ENCODE data around the gene DIO3. TPM values are rescaled to one million over a fixed set of nuclear protein-coding genes. Genes with fewer than 3 reads are reported as not detected.

DIO3 gene
- total and polyA plus RNA-seq, 8 donors, result 0.29 to 3.4 (median 1.5) TPM; not detected in 2

- H3K9me3 ChIP-seq, result peaks cover 0 to 16% (median 5%) of the 10 kb centered on the region in 4 donors
- TF ChIP-seq POLR2AphosphoS5 (IDR thresholded peaks at IDR 0.05), result no peak
- no peak for TF ChIP-seq CTCF (IDR thresholded peaks at IDR 0.05)
- no peaks in the 10 kb centered on the region for H3K36me3 ChIP-seq
- no peak overlapping the region for H3K27ac ChIP-seq
- peaks cover 0 to 11% (median 0%) of the 10 kb centered on the region in 4 donors for H3K4me1 ChIP-seq
- H3K27me3 ChIP-seq, result no peaks in the 10 kb centered on the region
- no peak overlapping the region for H3K4me3 ChIP-seq
- DNase-seq, result no peak
- WGBS, 5 donors, result 86 to 94% (median 89%) methylated on average over 2 to 5 of the region's 5 CpGs
- intact Hi-C loops (cut with DNase I; ENCODE audit: low total_unique reads), result no loop called here
Observed at GRCh38 chr14:101514136-101514535, 47.2 kb upstream of the DIO3 start.

- Histone ChIP-seq H3K27me3 (peaks cover 0 to 2% (median 0%) of the 10 kb centered on the region in 3 donors), H3K9me3 (peaks cover 0 to 16% (median 5%) of the 10 kb centered on the region in 4 donors), H3K27ac (no peak overlapping the region), H3K36me3 (no peaks in the 10 kb centered on the region), H3K4me3 (no peak overlapping the region), H3K4me1 (peaks cover 0 to 24% (median 0%) of the 10 kb centered on the region in 4 donors)
- intact Hi-C loops (cut with DNase I; ENCODE audit: low total_unique reads), result no loop called here
- no peak for DNase-seq
- 86 to 93% (median 92%) methylated on average over 6 to 9 of the region's 9 CpGs for WGBS, 5 donors
- TF ChIP-seq CTCF (IDR thresholded peaks at IDR 0.05), result no peak
- TF ChIP-seq POLR2AphosphoS5 (IDR thresholded peaks at IDR 0.05), result no peak
- TF ChIP-seq POLR2A (IDR thresholded peaks at IDR 0.05), result no peak
- no peak for TF ChIP-seq EP300 (IDR thresholded peaks at IDR 0.05)
Observed at GRCh38 chr14:101516401-101516800, 44.9 kb upstream of the DIO3 start.

- H3K27me3 ChIP-seq, result peaks cover 0 to 6% (median 0%) of the 10 kb centered on the region in 3 donors
- no peaks in the 10 kb centered on the region for H3K36me3 ChIP-seq
- peak overlapping the region; percentile 14 to 60 (median 41) for H3K27ac ChIP-seq
- DNase-seq, result no peak
- 69 to 74% (median 71%) methylated on average over 21 to 28 of the region's 28 CpGs for WGBS, 5 donors
- peaks cover 0 to 16% (median 5%) of the 10 kb centered on the region in 4 donors for H3K9me3 ChIP-seq
- TF ChIP-seq POLR2AphosphoS5 (IDR thresholded peaks at IDR 0.05), result peak in 1 of 3 donors; percentile 17
- no peak for TF ChIP-seq CTCF (IDR thresholded peaks at IDR 0.05)
- no peak for TF ChIP-seq EP300 (IDR thresholded peaks at IDR 0.05)
- intact Hi-C loops (cut with DNase I; ENCODE audit: low total_unique reads), result no loop called here
- H3K4me1 ChIP-seq, result peaks cover 0 to 24% (median 0%) of the 10 kb centered on the region in 4 donors
- no peak overlapping the region for H3K4me3 ChIP-seq
Observed at GRCh38 chr14:101518611-101519473, 42.5 kb upstream of the DIO3 start.

GRCh38 chr14:101520621-101521472, 40.4 kb upstream of the DIO3 start:
- 77 to 79% (median 79%) methylated on average over 19 to 30 of the region's 30 CpGs for WGBS, 5 donors
- Histone ChIP-seq H3K27ac (peak overlapping the region in 2 of 5 donors; percentile 39 to 49), H3K4me1 (peaks cover 0 to 24% (median 0%) of the 10 kb centered on the region in 4 donors), H3K4me3 (no peak overlapping the region), H3K27me3 (peaks cover 0 to 17% (median 0%) of the 10 kb centered on the region in 3 donors), H3K9me3 (peaks cover 0 to 6% (median 1%) of the 10 kb centered on the region in 4 donors), H3K36me3 (no peaks in the 10 kb centered on the region)
- no peak for TF ChIP-seq POLR2AphosphoS5 (IDR thresholded peaks at IDR 0.05)
- TF ChIP-seq POLR2A (IDR thresholded peaks at IDR 0.05), result no peak
- no peak for TF ChIP-seq EP300 (IDR thresholded peaks at IDR 0.05)
- no peak for TF ChIP-seq CTCF (IDR thresholded peaks at IDR 0.05)
- intact Hi-C loops (cut with DNase I; ENCODE audit: low total_unique reads), result no loop called here
- DNase-seq, result no peak
